K562 (cell line): ENCODE results near the gene TJP3. TPM values are rescaled to one million over a fixed set of nuclear protein-coding genes. Genes with fewer than 3 reads are reported as not detected.
A peak's percentile ranks its signal among the peaks of the same experiment; 100 is the strongest.

Experiments used
- CHD1 ChIP-seq: fragments of 200-600 bp; sonication (generic); IDR thresholded peaks from one replicate; pipeline ENCODE4 v1.6.1; 2012; ENCODE audit warnings: mild to moderate bottlenecking, moderate library complexity, low read length, inconsistent platforms
- L3MBTL2 ChIP-seq: fragments of 450-650 bp; IDR thresholded peaks from 2 replicates; pipeline ENCODE4 v1.6.1; 2016; ENCODE audit warnings: mild to moderate bottlenecking, moderate library complexity
- MAFG ChIP-seq: fragments of 450-650 bp; conservative IDR thresholded peaks from 2 replicates; pipeline ENCODE4 v1.6.1; 2016; ENCODE audit warnings: missing genetic modification characterization, missing compliant biosample characterization
- MTA3 ChIP-seq: fragments of 450-650 bp; formaldehyde crosslinking; IDR thresholded peaks from 2 replicates; pipeline ENCODE4 v1.6.1; 2017; ENCODE audit warnings: mild to moderate bottlenecking, borderline replicate concordance
- MXD1 ChIP-seq: fragments of 250-450 bp; sonication (Bioruptor Pico); IDR thresholded peaks from 2 replicates; pipeline ENCODE4 v1.8.0; 2021; ENCODE audit warnings: borderline replicate concordance, mild to moderate bottlenecking, moderate library complexity; ENCODE audit not compliant: poor library complexity, severe bottlenecking
- SAFB ChIP-seq: fragments of 200-400 bp; formaldehyde crosslinking; IDR thresholded peaks from 2 replicates; pipeline ENCODE4 v1.6.1; 2017; ENCODE audit warnings: low read depth, low read length, borderline replicate concordance
- ZBTB11 ChIP-seq, 3 experiments: fragments of 200-800 bp in 1 of 3; fragments of 250-450 bp in 1 of 3; fragments of 450-650 bp in 1 of 3; sonication (Bioruptor Pico) in 1 of 3; sonication (Bioruptor generic) in 1 of 3; formaldehyde crosslinking in 1 of 3; IDR thresholded peaks; 2 replicates each; pipeline versions ENCODE4 v1.6.1 to v1.8.0; 2016 to 2022; ENCODE audit warnings: mild to moderate bottlenecking in 2 of 3, missing genetic modification characterization in 2 of 3, missing compliant biosample characterization in 1 of 3, moderate library complexity in 1 of 3
- ZBTB12 ChIP-seq: fragments of 250-450 bp; sonication (Bioruptor Pico); IDR thresholded peaks from 2 replicates; pipeline ENCODE4 v1.4.0; 2020
- polyA plus RNA-seq, 8 experiments: library from polyadenylated mRNA; depleted of rRNA in 4 of 8; stranded (reverse) in 5 of 8; unstranded in 3 of 8; fragments of >200 nt; fragmentation: Nextera tagmentation in 2 of 8; fragmentation: Illumina TruSeq in 1 of 8; extraction: Ambion mirVana in 2 of 8; extraction: Trizol in 1 of 8; gene quantifications; 2 replicates each; pipeline versions ENCODE4 v1.2.1 to v1.2.3, GENCODE V29; 2011 to 2014; ENCODE audit warnings: inconsistent platforms in 1 of 8, missing spikeins in 1 of 8
- total RNA-seq, 7 experiments: library from RNA; depleted of rRNA in 6 of 7; stranded (reverse); fragments of >200 nt in 6 of 7; fragmentation: Illumina TruSeq in 2 of 7; extraction: Trizol in 2 of 7; gene quantifications; 2 replicates each; pipeline versions ENCODE4 v1.2.1 to v1.2.3, GENCODE V29; 2011 to 2021; ENCODE audit warnings: low replicate concordance in 1 of 7

TJP3 gene
- total and polyA plus RNA-seq, 9 of the 15 experiments (the other 6 are each of a cell fraction or from before 2014, with no cell fraction given): 0.11 to 2.4 (median 0.57) TPM; not detected in 1

GRCh38 chr19:3670796-3671679 lies 37.1 kb upstream of the TJP3 start (continued):
- TF ChIP-seq ZBTB11 (CRISPR knock-in tag; IDR thresholded peaks at IDR 0.05): peak in 1 of 3 experiments; percentile 90; a peak in 2 of 6 replicates
- no peak for TF ChIP-seq ZBTB12
- peak; percentile 27; the same call in 1 of the 2 replicates for TF ChIP-seq L3MBTL2
- 0 out of 2 replicates have a peak, but pooled peaks have one; percentile 27 for TF ChIP-seq MTA3
- peak; percentile 9; the same call in 1 of the 2 replicates for TF ChIP-seq SAFB
- no peak for TF ChIP-seq MXD1 (CRISPR knock-in tag)
- TF ChIP-seq MAFG (tag): peak; percentile 97
- TF ChIP-seq CHD1: peak; percentile 85
